Measurements from ENCODE around the gene RASIP1. TPM values are rescaled to one million over a fixed set of nuclear protein-coding genes. Genes with fewer than 3 reads are reported as not detected.
"Not testable (repeated sequence)": the region's sequence is repeated elsewhere in the genome, so short reads cannot be mapped to it uniquely, and the experiment has no call there.

RASIP1 gene
- polyA plus RNA-seq (2011; rRNA removed) (0.32 and 0.61 TPM in 2 replicates), polyA minus RNA-seq (2011; rRNA and poly(A)+ RNA removed) (0.17 and 0.37 TPM in 2 replicates)

- DNase-seq (ENCODE audit: low read depth, low spot score) = no peak
- POLR2A ChIA-PET = interaction anchor here (0.5 kb wide), 1 partner anchor 31 kb away, joined by 6 read pairs; no protein-coding TSS in a partner anchor
- H3K4me3 ChIP-seq (ENCODE audit: low read depth, low read length) = no peak within 1 kb of the TSS
- peaks cover 8% of the 10 kb centered on the region for H3K27me3 ChIP-seq (ENCODE audit: control insufficient read depth, insufficient read depth, low read length)
- TF ChIP-seq CTCF (IDR thresholded peaks at IDR 0.05; ENCODE audit: low read depth, low read length) = no peak
- H3K9me3 ChIP-seq (ENCODE audit: control insufficient read depth, insufficient read depth, low read length) = peaks cover 9% of the 10 kb centered on the region
- CTCF ChIA-PET = interaction anchor here (0.7 kb wide), 1 partner anchor 47 kb away, joined by 7 read pairs; no protein-coding TSS in a partner anchor
- H3K27ac ChIP-seq (ENCODE audit: low read depth, low read length) = no peak within 1 kb of the TSS
These were observed at the start of gene RASIP1 for GRCh38 chr19:48740164-48740972. Gene RASIP1, minus strand, starts transcription at chr19:48740610. Its CDS starts 328 bp downstream, at chr19:48740282.

GRCh38 chr19:48787331-48787730 lies 46.9 kb upstream of the RASIP1 start:
- H3K27me3 ChIP-seq (ENCODE audit: control insufficient read depth, insufficient read depth, low read length); H3K27ac ChIP-seq (ENCODE audit: low read depth, low read length); H3K4me3 ChIP-seq (ENCODE audit: low read depth, low read length); DNase-seq (ENCODE audit: low read depth, low spot score); H3K9me3 ChIP-seq (ENCODE audit: control insufficient read depth, insufficient read depth, low read length); POLR2A ChIA-PET: not testable (repeated sequence)
- CTCF ChIA-PET = interaction anchor here (0.6 to 8.6 kb wide), 30 partner anchors 8 to 212 kb away, joined by 3 to 201 read pairs (median 4); partner anchors contain the start of genes CA11, GYS1, HSD17B14 and PPP1R15A

- not testable (repeated sequence) for H3K27ac ChIP-seq (ENCODE audit: low read depth, low read length); H3K4me3 ChIP-seq (ENCODE audit: low read depth, low read length); H3K9me3 ChIP-seq (ENCODE audit: control insufficient read depth, insufficient read depth, low read length); DNase-seq (ENCODE audit: low read depth, low spot score); H3K27me3 ChIP-seq (ENCODE audit: control insufficient read depth, insufficient read depth, low read length)
- CTCF ChIA-PET = interaction anchor here (1.3 to 8.6 kb wide), 4 partner anchors 9 to 185 kb away, joined by 4 to 201 read pairs (median 24); no protein-coding TSS in a partner anchor
- POLR2A ChIA-PET = interaction anchor here (0.7 kb wide), 2 partner anchors 9 to 184 kb away, joined by 4 to 6 read pairs; no protein-coding TSS in a partner anchor
These were observed 46.0 kb upstream of the RASIP1 start for GRCh38 chr19:48786422-48786821.

- TF ChIP-seq CTCF (IDR thresholded peaks at IDR 0.05; ENCODE audit: low read depth, low read length) = peak; percentile 20
- POLR2A ChIA-PET = no interaction called here
- DNase-seq (ENCODE audit: low read depth, low spot score) = no peak
These were observed 44.1 kb upstream of the RASIP1 start for GRCh38 chr19:48784527-48784926.

GRCh38 chr19:48780631-48781391 lies 40.4 kb upstream of the RASIP1 start:
- DNase-seq (ENCODE audit: low read depth, low spot score) = no peak
- no peaks in the 10 kb centered on the region for H3K9me3 ChIP-seq (ENCODE audit: control insufficient read depth, insufficient read depth, low read length)
- ChIA-PET POLR2A (no interaction called here), CTCF (interaction anchor here (1.3 kb wide), 1 partner anchor 64 kb away, joined by 3 read pairs; no protein-coding TSS in a partner anchor)
- H3K4me3 ChIP-seq (ENCODE audit: low read depth, low read length) = no peak overlapping the region
- peaks cover 4% of the 10 kb centered on the region for H3K27me3 ChIP-seq (ENCODE audit: control insufficient read depth, insufficient read depth, low read length)
- no peak overlapping the region for H3K27ac ChIP-seq (ENCODE audit: low read depth, low read length)
- no peak for TF ChIP-seq CTCF (IDR thresholded peaks at IDR 0.05; ENCODE audit: low read depth, low read length)

More at GRCh38 chr19:48784527-48784926, 44.1 kb upstream of the RASIP1 start:
- Histone ChIP-seq H3K27me3 (ENCODE audit: control insufficient read depth, insufficient read depth, low read length) (peaks cover 4% of the 10 kb centered on the region), H3K9me3 (ENCODE audit: control insufficient read depth, insufficient read depth, low read length) (no peaks in the 10 kb centered on the region), H3K27ac (ENCODE audit: low read depth, low read length) (no peak overlapping the region), H3K4me3 (ENCODE audit: low read depth, low read length) (no peak overlapping the region)
- CTCF ChIA-PET = interaction anchor here (0.6 to 8.6 kb wide), 3 partner anchors 52 to 74 kb away, joined by 3 to 201 read pairs (median 8); partner anchors contain the start of gene HSD17B14

All from AG04450 (cell line).